Stimulated activated CD8-positive, alpha-beta memory T cell treated with anti-CD3 and anti-CD28 coated beads, Interleukin-12 subunit alpha, Interleukin-12 subunit beta, amount 100 ng/mL, for 4 hours (primary cell): ENCODE data around the gene MAGT1.
"Not testable (repeated sequence)": the region's sequence is repeated elsewhere in the genome, so short reads cannot be mapped to it uniquely, and the experiment has no call there.

Experiments used
- DNase-seq: peaks from one replicate; pipeline ENCODE4 v3.0.0-alpha.2; 2020; ENCODE audit warnings: low read depth

Gene MAGT1

GRCh38 chrX:77831544-77831943, 63.7 kb downstream of the MAGT1 start:
- not testable (repeated sequence) for DNase-seq

DNA sequence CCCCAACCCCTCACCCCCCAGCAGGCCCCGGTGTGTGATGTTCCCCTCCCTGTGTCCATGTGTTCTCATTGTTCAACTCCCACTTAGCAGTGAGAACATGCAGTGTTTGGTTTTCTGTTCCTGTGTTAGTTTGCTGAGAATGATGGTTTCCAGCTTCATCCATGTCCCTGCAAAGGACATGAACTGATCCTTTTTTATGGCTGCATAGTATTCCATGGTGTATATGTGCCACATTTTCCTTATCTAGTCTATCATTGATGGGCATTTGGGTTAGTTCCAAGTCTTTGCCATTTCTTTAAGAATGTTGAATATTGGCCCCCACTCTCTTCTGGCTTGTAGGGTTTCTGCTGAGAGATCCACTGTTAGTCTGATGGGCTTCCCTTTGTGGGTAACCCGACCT, 73.2 kb downstream of the MAGT1 start:
- not testable (repeated sequence) for DNase-seq

- DNase-seq = no peak
These were observed 75.0 kb downstream of the MAGT1 start for GRCh38 chrX:77820091-77820727.

DNA sequence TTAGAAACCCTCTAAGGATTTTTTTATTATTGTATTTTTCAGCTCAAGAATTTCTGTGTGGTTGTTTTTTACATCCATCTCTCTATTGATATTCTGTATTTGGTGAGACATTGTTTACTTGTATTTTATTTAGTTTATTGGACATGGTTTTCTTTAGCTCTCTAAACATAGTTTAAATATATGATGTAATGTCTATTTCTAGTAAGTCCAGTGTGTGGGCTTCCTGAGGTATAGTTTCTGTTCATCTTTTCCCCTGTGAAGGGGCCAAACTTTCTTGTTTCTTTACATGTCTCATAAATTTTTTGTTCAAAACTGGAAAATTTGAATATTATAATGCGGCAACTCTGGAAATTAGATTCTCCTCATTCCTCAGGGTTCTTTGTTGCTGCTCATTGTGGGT, 81.0 kb downstream of the MAGT1 start:
- DNase-seq = no peak

DNA sequence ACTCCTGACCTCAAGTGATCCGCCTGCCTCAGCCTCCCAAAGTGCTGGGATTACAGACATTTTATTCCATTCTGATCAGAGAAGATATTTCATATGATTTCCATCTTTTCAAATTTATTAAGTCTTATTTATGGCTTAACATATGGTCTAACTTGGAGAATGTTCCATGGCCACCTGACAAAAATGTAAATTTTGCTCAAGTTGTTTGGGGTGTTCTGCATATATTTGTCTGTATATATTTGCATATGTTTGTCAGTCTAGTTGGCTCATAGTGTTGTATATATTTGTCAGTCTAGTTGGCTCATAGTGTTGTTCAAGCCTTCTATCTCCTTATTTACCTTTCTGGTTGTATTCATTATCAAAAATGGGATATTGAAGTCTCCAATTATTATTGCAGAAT, 93.0 kb downstream of the MAGT1 start:
- DNase-seq = no peak

- DNase-seq = no peak
These were observed 100.1 kb downstream of the MAGT1 start for GRCh38 chrX:77795124-77795523.

GRCh38 chrX:77793946-77794345, 101.3 kb downstream of the MAGT1 start:
- DNase-seq = no peak

- DNase-seq = no peak
These were observed 107.2 kb downstream of the MAGT1 start for GRCh38 chrX:77788050-77788449.

- DNase-seq = no peak
These were observed 108.9 kb downstream of the MAGT1 start for GRCh38 chrX:77786365-77786680.

- peak; percentile 58 for DNase-seq
These were observed 109.5 kb downstream of the MAGT1 start, which contains the start of gene ATRX for GRCh38 chrX:77785486-77786364. Gene ATRX, minus strand, starts transcription at chrX:77786216. Its CDS starts 215 bp downstream, at chrX:77786001.

GRCh38 chrX:77779695-77780094, 115.5 kb downstream of the MAGT1 start:
- DNase-seq = no peak

DNA sequence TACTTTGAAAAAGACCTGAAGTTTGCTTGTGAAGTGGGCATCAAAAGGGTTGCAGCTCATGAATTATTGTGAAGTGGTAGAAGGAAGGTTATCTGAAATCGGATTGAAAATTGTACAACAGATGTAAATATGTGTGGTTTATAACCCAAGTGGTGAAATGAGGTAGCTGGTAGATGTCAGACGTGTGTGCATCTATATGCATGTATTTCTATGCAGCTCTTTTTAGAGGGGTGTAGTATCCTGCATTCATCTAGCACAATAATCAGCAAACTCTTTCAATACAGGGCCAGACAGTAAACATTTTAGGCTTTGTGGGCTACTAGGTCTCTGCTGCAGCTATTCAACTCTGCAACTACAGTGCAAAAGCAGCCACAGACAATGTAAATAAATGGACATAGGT, 118.6 kb downstream of the MAGT1 start:
- DNase-seq = no peak
